Measurements from ENCODE around the gene BANP.
"Not testable (repeated sequence)": the region's sequence is repeated elsewhere in the genome, so short reads cannot be mapped to it uniquely, and the experiment has no call there.

- not testable (repeated sequence) for TF ChIP-seq CTCF, EZH2 (IDR thresholded peaks at IDR 0.05)
Observed at GRCh38 chr16:88093556-88094252, 142.5 kb downstream of the BANP start.

Data from neural progenitor cell (in vitro differentiated cells).